ENCODE measurements around the gene CDH13. TPM values are rescaled to one million over a fixed set of nuclear protein-coding genes. Genes with fewer than 3 reads are reported as not detected.

CDH13 gene
- total and polyA plus RNA-seq, 2 donors (not counting 1 experiment from before 2014, with no cell fraction given) = 27.6 to 96.7 TPM

GRCh38 chr16:83338138-83338537 lies 711.4 kb downstream of the CDH13 start:
- TF ChIP-seq EZH2 (IDR thresholded peaks at IDR 0.05; ENCODE audit: low read length, missing control alignments) (no peak), CTCF (conservative IDR thresholded peaks at IDR 0.05 in 1 of 2, IDR thresholded peaks at IDR 0.05 in 1 of 2; ENCODE audit: low read depth in 1 of 2, low read length in 2 of 2) (no peak)

GRCh38 chr16:83338941-83339340 lies 712.2 kb downstream of the CDH13 start:
- Histone ChIP-seq H4K20me1 (ENCODE audit: control insufficient read depth, extremely low read depth, insufficient read depth, low read length) (no peaks in the 10 kb centered on the region), H3K9ac (ENCODE audit: insufficient read depth, low read length) (no peak overlapping the region), H3K27ac (ENCODE audit: insufficient read depth, low read length) (no peak overlapping the region), H3K4me1 (ENCODE audit: control insufficient read depth, extremely low read depth, insufficient read depth, low read length) (no peaks in the 10 kb centered on the region), H2AFZ (ENCODE audit: low read length) (no peak overlapping the region), H3K9me3 (ENCODE audit: control insufficient read depth, insufficient read depth, low read depth, low read length) (no peaks in the 10 kb centered on the region), H3K27me3 (ENCODE audit: control insufficient read depth, insufficient read depth, low read length) (no peaks in the 10 kb centered on the region), H3K4me2 (ENCODE audit: extremely low read depth, insufficient read depth, low read length) (no peak overlapping the region), H3K79me2 (ENCODE audit: control insufficient read depth, insufficient read depth, low read length) (no peaks in the 10 kb centered on the region), H3K4me3 (replicated peaks in 1 of 4; ENCODE audit: control extremely low read depth in 1 of 4, insufficient read depth in 1 of 4, low read depth in 3 of 4, low read length in 4 of 4) (no peak overlapping the region), H3K36me3 (ENCODE audit: control insufficient read depth, insufficient read depth, low read length) (no peaks in the 10 kb centered on the region)
- TF ChIP-seq CTCF (conservative IDR thresholded peaks at IDR 0.05 in 1 of 2, IDR thresholded peaks at IDR 0.05 in 1 of 2; ENCODE audit: low read depth in 1 of 2, low read length in 2 of 2) (no peak), EZH2 (IDR thresholded peaks at IDR 0.05; ENCODE audit: low read length, missing control alignments) (no peak)
- peak in 1 of 2 donors; percentile 40 for DNase-seq (ENCODE audit: low read depth in 2 of 2)

More at GRCh38 chr16:83338138-83338537, 711.4 kb downstream of the CDH13 start:
- Histone ChIP-seq H4K20me1 (ENCODE audit: control insufficient read depth, extremely low read depth, insufficient read depth, low read length) (no peaks in the 10 kb centered on the region), H3K27me3 (ENCODE audit: control insufficient read depth, insufficient read depth, low read length) (no peaks in the 10 kb centered on the region), H3K36me3 (ENCODE audit: control insufficient read depth, insufficient read depth, low read length) (no peaks in the 10 kb centered on the region), H2AFZ (ENCODE audit: low read length) (no peak overlapping the region), H3K4me2 (ENCODE audit: extremely low read depth, insufficient read depth, low read length) (no peak overlapping the region), H3K9me3 (ENCODE audit: control insufficient read depth, insufficient read depth, low read depth, low read length) (no peaks in the 10 kb centered on the region), H3K27ac (ENCODE audit: insufficient read depth, low read length) (no peak overlapping the region), H3K4me3 (replicated peaks in 1 of 4; ENCODE audit: control extremely low read depth in 1 of 4, insufficient read depth in 1 of 4, low read depth in 3 of 4, low read length in 4 of 4) (no peak overlapping the region), H3K9ac (ENCODE audit: insufficient read depth, low read length) (no peak overlapping the region), H3K79me2 (ENCODE audit: control insufficient read depth, insufficient read depth, low read length) (no peaks in the 10 kb centered on the region), H3K4me1 (ENCODE audit: control insufficient read depth, extremely low read depth, insufficient read depth, low read length) (no peaks in the 10 kb centered on the region)
- no peak for DNase-seq (ENCODE audit: low read depth in 2 of 2)

- Histone ChIP-seq H3K27ac (ENCODE audit: insufficient read depth, low read length) (peak overlapping the region; percentile 19), H3K4me3 (replicated peaks in 1 of 4; ENCODE audit: control extremely low read depth in 1 of 4, insufficient read depth in 1 of 4, low read depth in 3 of 4, low read length in 4 of 4) (no peak overlapping the region)
These were observed 717.2 kb downstream of the CDH13 start for GRCh38 chr16:83343935-83344366.

More at GRCh38 chr16:83343935-83344366, 717.2 kb downstream of the CDH13 start:
- peak; percentile 93 to 94 for DNase-seq (ENCODE audit: low read depth in 2 of 2)
- no peak overlapping the region for H2AFZ ChIP-seq (ENCODE audit: low read length)
- no peaks in the 10 kb centered on the region for H3K79me2 ChIP-seq (ENCODE audit: control insufficient read depth, insufficient read depth, low read length)
- no peaks in the 10 kb centered on the region for H4K20me1 ChIP-seq (ENCODE audit: control insufficient read depth, extremely low read depth, insufficient read depth, low read length)
- H3K4me2 ChIP-seq (ENCODE audit: extremely low read depth, insufficient read depth, low read length) = no peak overlapping the region
- no peaks in the 10 kb centered on the region for H3K36me3 ChIP-seq (ENCODE audit: control insufficient read depth, insufficient read depth, low read length)
- no peak overlapping the region for H3K9ac ChIP-seq (ENCODE audit: insufficient read depth, low read length)
- H3K4me1 ChIP-seq (ENCODE audit: control insufficient read depth, extremely low read depth, insufficient read depth, low read length) = no peaks in the 10 kb centered on the region
- no peak for TF ChIP-seq EZH2 (IDR thresholded peaks at IDR 0.05; ENCODE audit: low read length, missing control alignments)
- no peak for TF ChIP-seq CTCF (conservative IDR thresholded peaks at IDR 0.05 in 1 of 2, IDR thresholded peaks at IDR 0.05 in 1 of 2; ENCODE audit: low read depth in 1 of 2, low read length in 2 of 2)
- H3K27me3 ChIP-seq (ENCODE audit: control insufficient read depth, insufficient read depth, low read length) = no peaks in the 10 kb centered on the region
- no peaks in the 10 kb centered on the region for H3K9me3 ChIP-seq (ENCODE audit: control insufficient read depth, insufficient read depth, low read depth, low read length)

All from fibroblast of lung (primary cell).